RWPE1 (cell line): ENCODE results near the gene NEO1.

Experiments
- CTCF ChIA-PET: fragments of 350-600 bp; sonication (Branson Sonifier 250); formaldehyde crosslinking; extraction: SDS; loops from one replicate; lab custom pipeline; 2021; lab: Yijun Ruan, JAX
- POLR2A ChIA-PET: fragments of 400-600 bp; formaldehyde crosslinking; extraction: SDS; loops from one replicate; lab custom pipeline; 2020; ENCODE audit warnings: antibody characterized with exemption; ENCODE audit not compliant: low non-redundant PET; lab: Yijun Ruan, JAX
- DNase-seq: peaks from one replicate; pipeline ENCODE4 v3.0.0; 2012; ENCODE audit warnings: low spot score
- H3K27ac ChIP-seq: fragments of 450-650 bp; 2 replicates; pipeline ENCODE4 v1.5.1; 2017
- CTCF ChIP-seq: fragments of 450-650 bp; conservative IDR thresholded peaks from 2 replicates; pipeline ENCODE4 v1.5.1; 2017; ENCODE audit warnings: low read depth, mild to moderate bottlenecking

NEO1 gene

GRCh38 chr15:73078291-73078690, 26.0 kb downstream of the NEO1 start:
- no peak overlapping the region for H3K27ac ChIP-seq
- POLR2A ChIA-PET = no interaction called here
- TF ChIP-seq CTCF = no peak
- DNase-seq = no peak
- CTCF ChIA-PET = interaction anchor here (1.3 kb wide), 1 partner anchor 15 kb away, joined by 3 read pairs; no protein-coding TSS in a partner anchor

GRCh38 chr15:73078722-73079121, 26.5 kb downstream of the NEO1 start:
- ChIA-PET POLR2A (no interaction called here), CTCF (interaction anchor here (0.6 to 1.3 kb wide), 3 partner anchors 15 to 479 kb away, joined by 3 read pairs; no protein-coding TSS in a partner anchor)
- peak; percentile 14 for DNase-seq
- no peak for TF ChIP-seq CTCF
- no peak overlapping the region for H3K27ac ChIP-seq

GRCh38 chr15:73079565-73079964, 27.3 kb downstream of the NEO1 start:
- POLR2A ChIA-PET = no interaction called here
- CTCF ChIA-PET = interaction anchor here (0.6 to 1.3 kb wide), 3 partner anchors 16 to 479 kb away, joined by 3 read pairs; no protein-coding TSS in a partner anchor
- no peak for TF ChIP-seq CTCF
- no peak overlapping the region for H3K27ac ChIP-seq
- no peak for DNase-seq

- H3K27ac ChIP-seq = no peak overlapping the region
- ChIA-PET CTCF (interaction anchor here (0.6 to 1.7 kb wide), 10 partner anchors 22 to 359 kb away, joined by 3 to 11 read pairs (median 4); no protein-coding TSS in a partner anchor), POLR2A (no interaction called here)
- peak; percentile 82 for TF ChIP-seq CTCF
- peak; percentile 38 for DNase-seq
Observed at GRCh38 chr15:73081321-73081958, 29.2 kb downstream of the NEO1 start.

GRCh38 chr15:73082812-73083211, 30.5 kb downstream of the NEO1 start:
- DNase-seq = no peak
- TF ChIP-seq CTCF = no peak
- no peak overlapping the region for H3K27ac ChIP-seq
- ChIA-PET CTCF (interaction anchor here (0.5 to 1.7 kb wide), 3 partner anchors 30 to 860 kb away, joined by 3 to 11 read pairs (median 6); no protein-coding TSS in a partner anchor), POLR2A (no interaction called here)

GRCh38 chr15:73087098-73087497, 34.8 kb downstream of the NEO1 start:
- no peak overlapping the region for H3K27ac ChIP-seq
- TF ChIP-seq CTCF = no peak
- POLR2A ChIA-PET = no interaction called here
- no peak for DNase-seq
- CTCF ChIA-PET = no interaction called here
